Heart left ventricle (tissue), 16 donors: ENCODE data around the gene ATAD3B. TPM values are rescaled to one million over a fixed set of nuclear protein-coding genes. Genes with fewer than 3 reads are reported as not detected.

Source experiments
- ATAC-seq, 4 donors: fragments of 200-7000 bp; cut with Tn5 transposase; one replicate each; pipeline ENCODE4 v1.9.1; 2020 to 2022; ENCODE audit warnings: moderate library complexity in 4 of 4, mild to moderate bottlenecking in 3 of 4, moderate number of reproducible peaks in 1 of 4
- DNase-seq, 5 donors: peaks; one replicate each; pipeline ENCODE4 v3.0.0-alpha.2; 2020
- H3K27ac ChIP-seq, 12 donors: fragments of 200-600 bp; sonication (generic) in 4 of 12; one replicate each; pipeline versions ENCODE4 v1.5.0 to v1.8.0; 2016 to 2022; ENCODE audit warnings: mild to moderate bottlenecking in 2 of 12
- H3K27me3 ChIP-seq, 9 donors: fragments of 200-600 bp; sonication (generic) in 2 of 9; one replicate each; pipeline versions ENCODE4 v1.5.1 to v1.8.0; 2016 to 2022; ENCODE audit warnings: mild to moderate bottlenecking in 3 of 9
- H3K36me3 ChIP-seq, 9 donors: fragments of 200-600 bp; sonication (generic) in 2 of 9; one replicate each; pipeline versions ENCODE4 v1.5.0 to v1.8.0; 2018 to 2022; ENCODE audit warnings: mild to moderate bottlenecking in 2 of 9
- H3K4me1 ChIP-seq, 12 donors: fragments of 200-600 bp; sonication (generic) in 4 of 12; one replicate each; pipeline versions ENCODE4 v1.5.0 to v1.8.0; 2016 to 2022; ENCODE audit warnings: mild to moderate bottlenecking in 3 of 12
- H3K4me3 ChIP-seq, 12 donors: fragments of 200-600 bp; sonication (generic) in 4 of 12; one replicate each; pipeline versions ENCODE4 v1.5.0 to v1.8.0; 2017 to 2022; ENCODE audit warnings: mild to moderate bottlenecking in 9 of 12, moderate library complexity in 4 of 12
- H3K9me3 ChIP-seq, 12 donors: fragments of 200-600 bp; sonication (generic) in 4 of 12; one replicate each; pipeline versions ENCODE4 v1.5.0 to v1.8.0; 2016 to 2022; ENCODE audit warnings: mild to moderate bottlenecking in 1 of 12
- CTCF ChIP-seq, 12 donors: fragments of 200-600 bp; sonication (generic) in 4 of 12; IDR thresholded peaks; one replicate each; pipeline versions ENCODE4 v1.5.0 to v1.8.0; 2018 to 2022; ENCODE audit warnings: antibody characterized with exemption in 12 of 12, mild to moderate bottlenecking in 5 of 12
- POLR2A ChIP-seq, 2 donors: fragments of 450-650 bp; IDR thresholded peaks; one replicate each; pipeline ENCODE4 v1.6.1; 2017; ENCODE audit warnings: antibody characterized with exemption in 2 of 2, mild to moderate bottlenecking in 2 of 2, moderate library complexity in 2 of 2
- WGBS, 4 donors: extraction: QIAGEN DNeasy Blood & Tissue Kit in 2 of 4; methylation state at CpG; one replicate each; pipeline versions ENCODE4 v1.1.5 to v1.1.7; 2013 to 2018; 5-methylcytosine and 5-hydroxymethylcytosine counted together
- intact Hi-C, 10 donors: fragments of 100-400 bp; cut with DNase I; formaldehyde crosslinking; loops; one replicate each; pipeline versions ENCODE4 v1.11.1 to v1.14.2; 2022
- polyA plus RNA-seq, 2 donors: library from polyadenylated mRNA; stranded (reverse); fragments of 200-250 nt; gene quantifications; one replicate each; pipeline ENCODE4 v1.2.3, GENCODE V29; 2013
- total RNA-seq, 9 donors: library from RNA; depleted of rRNA in 2 of 9; stranded (reverse); fragments of >200 nt in 2 of 9; fragmentation: NEBNext Ultra II Directional in 3 of 9; extraction: Animal tissue kit (Norgen Biotek cat#: 25700) in 3 of 9; gene quantifications; one replicate each; pipeline versions ENCODE4 v1.1.0 to v1.2.4, GENCODE V29; 2016 to 2023
- donor health status: ischemic (EF 13 %, LVEDD 7.1; RV severe dilation, severe dysfunction).
- donor health status: healthy with polysubstance abuse.
- donor health status: DM: no; HTN: yes; CAD: no.
- donor health status: DM: no; HTN: no; CAD: no.
- donor health status: ischemic (EF 25% LVEDD 6.9; RV normal size, moderate dysfunction).
- donor health status: ischemic (EF 25% LVEDD 5.7; RV mildly dilated, moderate dysfunction).
- donor health status: healthy.
- donor health status: DM: yes; HTN: yes; CAD: no.
- donor health status: ischemic (EF 35%, LVEDD 5.7; RV mildly dilated, moderate dysfunction).
- donor health status: nonischemic (EF 11% LVEDD 7.7; RV severe dilation, severe dysfunction).
- donor health status: DM: yes; HTN: yes; CAD: no.
- donor health status: PGD.
- donor health status: ischemic (EF 29% LVEDD 5.4; RV normal size, mild dysfunction).
- donor health status: nonischemic (EF 23%, LVEDD 6.1; RV moderate dilation, normal function).

The ATAD3B gene
- total and polyA plus RNA-seq, 11 donors: 2.2 to 15.6 (median 7.0) TPM

GRCh38 chr1:1434131-1434823 is 37.3 kb upstream of the ATAD3B start:
- WGBS, 4 donors: 10 to 18% (median 14%) methylated on average over 11 to 32 of the region's 32 CpGs
- intact Hi-C loops: no loop called here
- Histone ChIP-seq H3K4me1 (peaks cover 17 to 83% (median 71%) of the 10 kb centered on the region in 12 donors), H3K9me3 (no peaks in the 10 kb centered on the region), H3K27me3 (peaks cover 0 to 35% (median 0%) of the 10 kb centered on the region in 9 donors), H3K36me3 (no peaks in the 10 kb centered on the region), H3K27ac (peak overlapping the region; percentile 73 to 99 (median 91)), H3K4me3 (peak overlapping the region in 9 of 12 donors; percentile 39 to 69 (median 62))
- DNase-seq (peak; percentile 68 to 86 (median 80)), ATAC-seq (peak; percentile 6 to 48 (median 12))
- TF ChIP-seq CTCF (IDR thresholded peaks at IDR 0.05) (no peak), POLR2A (IDR thresholded peaks at IDR 0.05) (no peak)

GRCh38 chr1:1434824-1435105 is 36.8 kb upstream of the ATAD3B start:
- TF ChIP-seq POLR2A (IDR thresholded peaks at IDR 0.05): no peak
- WGBS, 4 donors: 48 to 93% (median 72%) methylated on average over 2 to 4 of the region's 4 CpGs
- H3K27ac ChIP-seq: peak overlapping the region; percentile 73 to 99 (median 91)
- no peaks in the 10 kb centered on the region for H3K36me3 ChIP-seq
- H3K27me3 ChIP-seq: peaks cover 0 to 35% (median 0%) of the 10 kb centered on the region in 9 donors
- H3K9me3 ChIP-seq: no peaks in the 10 kb centered on the region
- no peak for ATAC-seq
- H3K4me3 ChIP-seq: peak overlapping the region in 9 of 12 donors; percentile 39 to 69 (median 62)
- intact Hi-C loops: no loop called here
- DNase-seq: no peak
- H3K4me1 ChIP-seq: peaks cover 17 to 78% (median 66%) of the 10 kb centered on the region in 12 donors

- WGBS, 4 donors: 7 to 23% (median 11%) methylated on average over 23 to 89 of the region's 89 CpGs
- TF ChIP-seq POLR2A (IDR thresholded peaks at IDR 0.05) (peak in 1 of 2 donors; percentile 63), CTCF (IDR thresholded peaks at IDR 0.05) (no peak)
- peak; percentile 77 to 83 (median 77) for DNase-seq
- peaks cover 17 to 72% (median 61%) of the 10 kb centered on the region in 12 donors for H3K4me1 ChIP-seq
- intact Hi-C loops: no loop called here
- peaks cover 0 to 35% (median 0%) of the 10 kb centered on the region in 9 donors for H3K27me3 ChIP-seq
- no peaks in the 10 kb centered on the region for H3K36me3 ChIP-seq
- ATAC-seq: peak in 3 of 4 donors; percentile 27 to 60 (median 56)
- no peaks in the 10 kb centered on the region for H3K9me3 ChIP-seq
- peak within 1 kb of the TSS; percentile 73 to 99 (median 91) for H3K27ac ChIP-seq
- H3K4me3 ChIP-seq: peak within 1 kb of the TSS; percentile 28 to 69 (median 62)
Measured at GRCh38 chr1:1435106-1435903, 36.3 kb upstream of the ATAD3B start, which contains the start of gene VWA1. Gene VWA1 (plus strand): TSS chr1:1435690. CDS start chr1:1435749, 59 bp downstream.

GRCh38 chr1:1435911-1436629 is 35.5 kb upstream of the ATAD3B start:
- 16 to 31% (median 20%) methylated on average over 14 to 40 of the region's 40 CpGs for WGBS, 4 donors
- Histone ChIP-seq H3K27me3 (peaks cover 0 to 35% (median 0%) of the 10 kb centered on the region in 9 donors), H3K36me3 (no peaks in the 10 kb centered on the region), H3K4me3 (peak overlapping the region; percentile 28 to 69 (median 62)), H3K27ac (peak overlapping the region in 11 of 12 donors; percentile 37 to 99 (median 90)), H3K9me3 (no peaks in the 10 kb centered on the region), H3K4me1 (peaks cover 17 to 72% (median 60%) of the 10 kb centered on the region in 12 donors)
- ATAC-seq: no peak
- intact Hi-C loops: loop anchor here in 1 of 10 donors (2.0 kb wide), 1 partner anchor 33 kb away; no protein-coding TSS in a partner anchor
- peak in 3 of 5 donors; percentile 25 to 62 (median 29) for DNase-seq
- TF ChIP-seq POLR2A (IDR thresholded peaks at IDR 0.05) (no peak), CTCF (IDR thresholded peaks at IDR 0.05) (no peak)
